ENCODE results near the gene ZNF23.

- no peak for TF ChIP-seq POLR2A (IDR thresholded peaks at IDR 0.05)
- no peak for TF ChIP-seq CTCF (IDR thresholded peaks at IDR 0.05)
These were observed 31.2 kb upstream of the ZNF23 start for GRCh38 chr16:71493213-71493612.

Data from adrenal gland (tissue), 5 donors.